ENCODE data around the gene FIGNL1. TPM values are rescaled to one million over a fixed set of nuclear protein-coding genes. Genes with fewer than 3 reads are reported as not detected.

FIGNL1 gene, protein sequence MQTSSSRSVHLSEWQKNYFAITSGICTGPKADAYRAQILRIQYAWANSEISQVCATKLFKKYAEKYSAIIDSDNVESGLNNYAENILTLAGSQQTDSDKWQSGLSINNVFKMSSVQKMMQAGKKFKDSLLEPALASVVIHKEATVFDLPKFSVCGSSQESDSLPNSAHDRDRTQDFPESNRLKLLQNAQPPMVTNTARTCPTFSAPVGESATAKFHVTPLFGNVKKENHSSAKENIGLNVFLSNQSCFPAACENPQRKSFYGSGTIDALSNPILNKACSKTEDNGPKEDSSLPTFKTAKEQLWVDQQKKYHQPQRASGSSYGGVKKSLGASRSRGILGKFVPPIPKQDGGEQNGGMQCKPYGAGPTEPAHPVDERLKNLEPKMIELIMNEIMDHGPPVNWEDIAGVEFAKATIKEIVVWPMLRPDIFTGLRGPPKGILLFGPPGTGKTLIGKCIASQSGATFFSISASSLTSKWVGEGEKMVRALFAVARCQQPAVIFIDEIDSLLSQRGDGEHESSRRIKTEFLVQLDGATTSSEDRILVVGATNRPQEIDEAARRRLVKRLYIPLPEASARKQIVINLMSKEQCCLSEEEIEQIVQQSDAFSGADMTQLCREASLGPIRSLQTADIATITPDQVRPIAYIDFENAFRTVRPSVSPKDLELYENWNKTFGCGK
- 7.6 TPM in 2 replicates for total RNA-seq
- long read RNA-seq, transcript FIGNL1-210 (5 exons, 572 nt) = major isoform, 9 of 55 reads
- long read RNA-seq, partial matches to known transcripts = 3 of 55 reads
- long read RNA-seq, other reads (novel, unspliced or antisense) = 30 of 55 reads

DNA sequence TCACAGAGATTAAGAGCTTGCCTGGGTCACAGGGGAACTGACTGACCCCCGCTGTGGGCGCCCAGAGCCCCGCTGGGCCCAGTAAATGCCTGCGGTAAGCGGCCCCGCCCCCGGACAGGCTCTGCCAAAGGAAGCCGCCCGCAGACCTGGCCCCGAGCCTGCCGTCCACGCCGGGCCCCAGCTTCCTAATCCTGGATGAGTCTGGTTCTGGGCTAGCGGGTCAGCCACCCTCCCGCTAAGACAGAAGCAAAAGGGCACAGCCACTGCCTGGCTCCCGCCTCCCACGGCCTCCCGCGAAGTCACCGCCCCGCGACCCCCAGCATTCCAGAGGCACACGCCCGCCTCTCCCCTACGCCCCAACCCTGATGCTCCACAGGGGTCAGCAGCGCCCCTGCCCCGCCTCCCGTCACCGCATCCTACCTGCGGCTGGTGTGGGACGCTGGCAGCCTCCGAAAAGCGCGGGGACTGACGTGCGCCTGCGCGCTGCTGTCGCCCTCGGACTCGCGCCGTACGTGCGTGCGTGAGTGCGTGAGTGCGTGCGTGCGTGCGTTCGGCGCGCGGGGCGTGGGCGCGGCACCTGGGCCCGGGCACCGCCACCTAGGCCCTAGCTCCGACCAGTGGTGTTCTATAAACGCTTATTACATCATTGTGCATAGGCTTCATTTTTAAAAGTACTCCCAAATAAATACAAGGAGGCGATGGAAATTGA is at the start of gene FIGNL1:
TSS of gene FIGNL1 (minus strand) at position 470 of the 709 bp plus-strand sequence. CDS start 3,063 bp downstream, outside the sequence.
- TF ChIP-seq, protein P1, sequence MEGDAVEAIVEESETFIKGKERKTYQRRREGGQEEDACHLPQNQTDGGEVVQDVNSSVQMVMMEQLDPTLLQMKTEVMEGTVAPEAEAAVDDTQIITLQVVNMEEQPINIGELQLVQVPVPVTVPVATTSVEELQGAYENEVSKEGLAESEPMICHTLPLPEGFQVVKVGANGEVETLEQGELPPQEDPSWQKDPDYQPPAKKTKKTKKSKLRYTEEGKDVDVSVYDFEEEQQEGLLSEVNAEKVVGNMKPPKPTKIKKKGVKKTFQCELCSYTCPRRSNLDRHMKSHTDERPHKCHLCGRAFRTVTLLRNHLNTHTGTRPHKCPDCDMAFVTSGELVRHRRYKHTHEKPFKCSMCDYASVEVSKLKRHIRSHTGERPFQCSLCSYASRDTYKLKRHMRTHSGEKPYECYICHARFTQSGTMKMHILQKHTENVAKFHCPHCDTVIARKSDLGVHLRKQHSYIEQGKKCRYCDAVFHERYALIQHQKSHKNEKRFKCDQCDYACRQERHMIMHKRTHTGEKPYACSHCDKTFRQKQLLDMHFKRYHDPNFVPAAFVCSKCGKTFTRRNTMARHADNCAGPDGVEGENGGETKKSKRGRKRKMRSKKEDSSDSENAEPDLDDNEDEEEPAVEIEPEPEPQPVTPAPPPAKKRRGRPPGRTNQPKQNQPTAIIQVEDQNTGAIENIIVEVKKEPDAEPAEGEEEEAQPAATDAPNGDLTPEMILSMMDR (IDR thresholded peaks at IDR 0.05) = no peak
- Mint-ChIP-seq H3K36me3 (ENCODE audit: unreplicated experiment) (peaks cover 14% of the 10 kb centered on the region), H3K4me3 (ENCODE audit: unreplicated experiment) (peak within 1 kb of the TSS; percentile 84), H3K27me3 (ENCODE audit: unreplicated experiment) (peaks cover 16% of the 10 kb centered on the region), H3K4me1 (ENCODE audit: unreplicated experiment) (peaks cover 15% of the 10 kb centered on the region), H3K27ac (ENCODE audit: unreplicated experiment) (peak within 1 kb of the TSS; percentile 50), H3K9me3 (ENCODE audit: unreplicated experiment) (no peaks in the 10 kb centered on the region)
- DNase-seq (ENCODE audit: extremely low spot score, unreplicated experiment) = no peak

DNA sequence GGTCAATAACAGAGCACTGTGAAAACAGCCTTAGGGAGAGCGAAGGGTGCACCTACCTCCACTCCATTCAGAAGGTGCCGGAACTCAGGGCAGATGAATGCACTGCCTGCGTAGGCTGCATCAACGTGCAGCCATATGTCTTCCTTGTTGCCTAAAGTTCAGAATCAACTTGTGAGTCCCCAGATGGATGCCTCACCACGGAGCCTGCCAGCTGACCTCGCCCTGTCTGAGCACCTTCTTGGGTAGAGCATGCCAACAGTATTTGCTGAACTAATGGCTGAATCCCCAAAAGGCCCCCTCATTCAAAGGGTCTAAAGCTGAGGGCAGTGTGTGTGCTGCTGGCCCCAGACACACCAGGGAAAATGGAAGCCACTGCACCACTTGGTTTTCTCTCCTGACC is 48.9 kb upstream of the FIGNL1 start:
- TF ChIP-seq, protein P1 (IDR thresholded peaks at IDR 0.05) = no peak
- Mint-ChIP-seq H3K4me1 (ENCODE audit: unreplicated experiment) (peaks cover 8% of the 10 kb centered on the region), H3K27ac (ENCODE audit: unreplicated experiment) (no peak overlapping the region), H3K36me3 (ENCODE audit: unreplicated experiment) (no peaks in the 10 kb centered on the region), H3K27me3 (ENCODE audit: unreplicated experiment) (peaks cover 16% of the 10 kb centered on the region), H3K9me3 (ENCODE audit: unreplicated experiment) (peaks cover 4% of the 10 kb centered on the region), H3K4me3 (ENCODE audit: unreplicated experiment) (no peak overlapping the region)
- no peak for DNase-seq (ENCODE audit: extremely low spot score, unreplicated experiment)

DNA sequence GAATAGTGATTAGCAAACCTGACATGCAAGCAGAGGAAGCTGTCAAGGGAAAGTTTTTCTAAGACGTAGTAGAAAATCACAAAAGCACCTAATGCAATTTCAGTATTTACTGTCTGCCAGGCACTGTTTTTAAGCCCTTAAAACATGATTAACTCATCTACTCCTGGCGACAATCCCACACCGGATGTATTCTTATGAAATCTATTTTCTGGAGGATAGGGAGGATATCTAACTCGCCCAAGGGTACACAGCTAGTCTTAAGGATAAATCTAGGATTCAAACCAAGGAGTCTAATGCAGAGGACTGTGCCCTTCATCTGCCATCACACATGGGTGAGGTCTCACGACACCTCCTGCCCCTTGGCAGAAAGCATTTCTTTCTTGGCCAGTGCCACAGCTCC is 47.8 kb upstream of the FIGNL1 start:
- no peak overlapping the region for H3K27ac Mint-ChIP-seq (ENCODE audit: unreplicated experiment)
- TF ChIP-seq, protein P1 (IDR thresholded peaks at IDR 0.05) = no peak
- DNase-seq (ENCODE audit: extremely low spot score, unreplicated experiment) = no peak
- peaks cover 8% of the 10 kb centered on the region for H3K4me1 Mint-ChIP-seq (ENCODE audit: unreplicated experiment)
- peaks cover 4% of the 10 kb centered on the region for H3K9me3 Mint-ChIP-seq (ENCODE audit: unreplicated experiment)
- H3K27me3 Mint-ChIP-seq (ENCODE audit: unreplicated experiment) = peaks cover 23% of the 10 kb centered on the region
- H3K36me3 Mint-ChIP-seq (ENCODE audit: unreplicated experiment) = no peaks in the 10 kb centered on the region
- no peak overlapping the region for H3K4me3 Mint-ChIP-seq (ENCODE audit: unreplicated experiment)

DNA sequence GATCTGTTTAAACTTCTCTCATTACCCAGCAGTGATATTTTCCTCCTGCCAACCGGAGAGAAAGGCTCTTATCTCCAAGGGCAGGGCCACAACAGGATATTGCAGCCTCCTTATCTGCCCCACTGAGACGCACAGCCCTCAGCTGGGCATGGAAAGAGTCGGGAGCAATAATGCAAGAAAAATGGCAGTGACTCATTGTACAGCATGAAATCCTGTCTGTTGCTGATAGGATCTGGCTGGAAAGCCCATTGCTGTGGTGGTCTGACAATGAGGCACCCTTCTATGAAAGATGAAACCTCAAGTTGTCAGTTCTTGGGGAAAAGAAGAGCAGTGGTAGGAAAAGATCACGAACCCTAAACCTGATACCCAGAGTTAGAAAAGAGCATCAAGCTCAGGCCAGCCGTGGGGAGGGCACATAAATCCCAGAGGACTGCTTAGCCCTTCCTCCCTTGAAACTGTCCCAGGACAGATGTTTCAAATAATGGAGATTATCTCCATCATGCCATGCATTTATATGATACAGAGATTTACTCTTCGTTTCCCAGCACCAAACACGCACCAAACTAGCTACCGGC is 47.0 kb upstream of the FIGNL1 start:
- Mint-ChIP-seq H3K27me3 (ENCODE audit: unreplicated experiment) (peaks cover 25% of the 10 kb centered on the region), H3K27ac (ENCODE audit: unreplicated experiment) (no peak overlapping the region), H3K36me3 (ENCODE audit: unreplicated experiment) (no peaks in the 10 kb centered on the region), H3K4me1 (ENCODE audit: unreplicated experiment) (peaks cover 2% of the 10 kb centered on the region), H3K4me3 (ENCODE audit: unreplicated experiment) (no peak overlapping the region), H3K9me3 (ENCODE audit: unreplicated experiment) (peaks cover 4% of the 10 kb centered on the region)
- no peak for DNase-seq (ENCODE audit: extremely low spot score, unreplicated experiment)
- TF ChIP-seq, protein P1 (IDR thresholded peaks at IDR 0.05) = no peak
